ENCODE measurements around the gene IGSF11. TPM values are rescaled to one million over a fixed set of nuclear protein-coding genes. Genes with fewer than 3 reads are reported as not detected.
"Not testable (repeated sequence)": the region's sequence is repeated elsewhere in the genome, so short reads cannot be mapped to it uniquely, and the experiment has no call there.

The IGSF11 gene
- total and polyA plus RNA-seq, 4 experiments from 2014 or later: 0.22 to 0.44 TPM; not detected in 2

- DNase-seq: peak in 4 of 5 donors; percentile 21 to 50 (median 40)
- H3K27ac ChIP-seq (ENCODE audit: low read depth, low read length); H3K4me1 Mint-ChIP-seq; H3K27me3 ChIP-seq (ENCODE audit: insufficient read depth, low read length); H3K27me3 Mint-ChIP-seq; H3K36me3 ChIP-seq (ENCODE audit: insufficient read depth, low read length); H3K36me3 Mint-ChIP-seq; intact Hi-C loops (cut with micrococcal nuclease); H3K4me1 ChIP-seq (ENCODE audit: insufficient read depth, low read length); H3K9me3 ChIP-seq (ENCODE audit: control insufficient read depth in 1 of 2, low read length in 2 of 2): not testable (repeated sequence)
- CTCF ChIA-PET (ENCODE audit: partially characterized antibody): interaction anchor here (2.6 kb wide), 1 partner anchor 32 kb away, joined by 20 read pairs; no protein-coding TSS in a partner anchor
- Mint-ChIP-seq H3K27ac (peak overlapping the region in 6 of 7 donors; percentile 54 to 83 (median 75)), H3K9me3 (peaks cover 0 to 13% (median 4%) of the 10 kb centered on the region in 8 donors), H3K4me3 (peak overlapping the region; percentile 75 to 89 (median 80))
- POLR2A ChIA-PET (ENCODE audit: partially characterized antibody): interaction anchor here (1.3 kb wide), 1 partner anchor 825 kb away, joined by 5 read pairs; the partner anchor contains the start of gene COX17
- H3K4me3 ChIP-seq (ENCODE audit: low read length in 2 of 2): peak overlapping the region in 1 of 2 donors; percentile 35
These were observed 183.0 kb downstream of the IGSF11 start for GRCh38 chr3:118851466-118852193.

- peaks cover 0 to 13% (median 4%) of the 10 kb centered on the region in 8 donors for H3K9me3 Mint-ChIP-seq
- POLR2A ChIA-PET (ENCODE audit: partially characterized antibody): interaction anchor here (1.3 kb wide), 1 partner anchor 826 kb away, joined by 5 read pairs; the partner anchor contains the start of gene COX17
- H3K36me3 Mint-ChIP-seq: peaks cover 0 to 2% of the 10 kb centered on the region in 2 donors
- H3K4me3 ChIP-seq (ENCODE audit: low read length in 2 of 2): no peak overlapping the region
- H3K36me3 ChIP-seq (ENCODE audit: insufficient read depth, low read length): no peaks in the 10 kb centered on the region
- H3K27me3 Mint-ChIP-seq: peaks cover 0 to 2% of the 10 kb centered on the region in 2 donors
- CTCF ChIA-PET (ENCODE audit: partially characterized antibody): interaction anchor here (2.6 kb wide), 1 partner anchor 33 kb away, joined by 20 read pairs; no protein-coding TSS in a partner anchor
- peak overlapping the region in 2 of 7 donors; percentile 5 to 15 for H3K27ac Mint-ChIP-seq
- no peaks in the 10 kb centered on the region for H3K9me3 ChIP-seq (ENCODE audit: control insufficient read depth in 1 of 2, low read length in 2 of 2)
- H3K27me3 ChIP-seq (ENCODE audit: insufficient read depth, low read length): no peaks in the 10 kb centered on the region
- H3K27ac ChIP-seq (ENCODE audit: low read depth, low read length): no peak overlapping the region
- intact Hi-C loops (cut with micrococcal nuclease): no loop called here
- peaks cover 0 to 8% (median 2%) of the 10 kb centered on the region in 4 donors for H3K4me1 Mint-ChIP-seq
- no peak for DNase-seq
- no peak overlapping the region for H3K4me3 Mint-ChIP-seq
- peaks cover 5% of the 10 kb centered on the region for H3K4me1 ChIP-seq (ENCODE audit: insufficient read depth, low read length)
These were observed 184.0 kb downstream of the IGSF11 start for GRCh38 chr3:118850687-118851086.

Other genes with a start within 250 kb of the IGSF11 start
- gene TEX55, start 111.3 kb upstream of the IGSF11 start, total RNA-seq: not detected
- gene TEX55, start 111.3 kb upstream of the IGSF11 start, polyA plus RNA-seq: not detected
- gene UPK1B, start 138.8 kb upstream of the IGSF11 start, total RNA-seq: not detected
- gene UPK1B, start 138.8 kb upstream of the IGSF11 start, polyA plus RNA-seq: not detected
- gene B4GALT4, start 206.0 kb upstream of the IGSF11 start, total RNA-seq: 10 to 100 TPM; 15.9 to 18.1 TPM
- 1 to 10 TPM; 5.9 to 8.6 TPM for gene B4GALT4, start 206.0 kb upstream of the IGSF11 start, polyA plus RNA-seq

Measured in CD4-positive, alpha-beta memory T cell (primary cell).